ENCODE data around the gene ZCCHC4.
"Not testable (repeated sequence)": the region's sequence is repeated elsewhere in the genome, so short reads cannot be mapped to it uniquely, and the experiment has no call there.

ZCCHC4 gene

DNA sequence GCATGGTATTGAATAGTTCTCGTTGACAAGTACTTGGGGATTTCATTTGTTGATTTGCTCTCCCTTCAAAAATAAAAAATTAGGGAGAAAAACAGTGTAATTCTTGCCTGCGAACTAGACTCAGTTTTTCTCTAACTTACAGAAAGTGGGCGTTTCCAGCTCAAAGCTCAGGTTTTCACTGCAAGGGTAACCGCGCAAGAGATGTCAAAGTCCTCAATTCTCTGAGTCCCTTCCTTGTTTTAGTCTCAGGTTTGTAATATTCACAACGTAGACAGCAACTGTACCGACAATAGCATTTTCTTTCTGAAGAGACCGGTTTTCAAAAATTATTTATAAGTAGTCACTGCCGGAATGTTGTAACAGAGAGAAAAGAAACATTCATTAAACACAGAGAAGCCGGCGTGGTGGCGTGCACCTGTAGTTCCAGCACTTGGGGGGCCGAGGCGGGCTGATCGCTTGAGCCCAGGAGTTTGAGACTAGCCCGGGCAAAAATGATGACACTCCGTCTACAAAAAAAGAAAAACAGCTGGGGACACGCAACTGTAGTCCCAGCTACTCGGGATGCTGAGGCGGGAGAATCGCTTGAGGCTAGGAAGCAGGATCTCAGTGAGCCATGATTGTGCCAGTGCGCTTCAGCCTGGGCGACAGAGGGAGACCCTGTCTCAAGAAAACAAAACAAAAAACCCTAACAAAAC, 774 bp downstream of the ZCCHC4 start:
- no peak for TF ChIP-seq CTCF (IDR thresholded peaks at IDR 0.05; ENCODE audit: insufficient read depth, low read depth, low read length, missing control alignments)
- peak overlapping the region; percentile 96 for H3K4me3 ChIP-seq (ENCODE audit: low read length)
- peak; percentile 9 for DNase-seq (ENCODE audit: low read depth)

- DNase-seq (ENCODE audit: low read depth) = peak; percentile 27
- TF ChIP-seq CTCF (IDR thresholded peaks at IDR 0.05; ENCODE audit: insufficient read depth, low read depth, low read length, missing control alignments) = no peak
- H3K4me3 ChIP-seq (ENCODE audit: low read length) = no peak overlapping the region
Observed at GRCh38 chr4:25320336-25320735, 7.8 kb downstream of the ZCCHC4 start.

- no peak overlapping the region for H3K4me3 ChIP-seq (ENCODE audit: low read length)
- TF ChIP-seq CTCF (IDR thresholded peaks at IDR 0.05; ENCODE audit: insufficient read depth, low read depth, low read length, missing control alignments) = no peak
- DNase-seq (ENCODE audit: low read depth) = peak; percentile 91
Observed at GRCh38 chr4:25320773-25321172, 8.2 kb downstream of the ZCCHC4 start.

DNA sequence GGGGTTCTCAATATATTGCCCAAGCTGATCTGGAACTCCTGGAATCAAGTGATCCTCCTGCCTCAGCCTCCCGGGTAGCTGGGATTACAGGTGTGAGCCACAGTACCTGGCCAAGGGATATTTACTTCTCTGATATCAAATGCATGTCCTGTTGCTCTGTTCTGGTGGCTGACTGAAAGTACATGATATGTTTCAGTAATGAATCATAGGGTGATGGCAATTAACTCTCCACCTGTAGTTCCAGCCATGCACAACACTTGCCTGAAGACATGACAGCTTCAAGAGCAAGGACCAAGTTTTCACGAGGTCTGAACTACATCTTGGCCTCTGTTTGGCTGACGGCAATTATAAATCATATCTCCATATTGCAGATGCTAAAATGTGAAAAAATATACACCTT, 9.1 kb downstream of the ZCCHC4 start:
- no peak overlapping the region for H3K4me3 ChIP-seq (ENCODE audit: low read length)
- DNase-seq (ENCODE audit: low read depth) = peak; percentile 55
- no peak for TF ChIP-seq CTCF (IDR thresholded peaks at IDR 0.05; ENCODE audit: insufficient read depth, low read depth, low read length, missing control alignments)

DNA sequence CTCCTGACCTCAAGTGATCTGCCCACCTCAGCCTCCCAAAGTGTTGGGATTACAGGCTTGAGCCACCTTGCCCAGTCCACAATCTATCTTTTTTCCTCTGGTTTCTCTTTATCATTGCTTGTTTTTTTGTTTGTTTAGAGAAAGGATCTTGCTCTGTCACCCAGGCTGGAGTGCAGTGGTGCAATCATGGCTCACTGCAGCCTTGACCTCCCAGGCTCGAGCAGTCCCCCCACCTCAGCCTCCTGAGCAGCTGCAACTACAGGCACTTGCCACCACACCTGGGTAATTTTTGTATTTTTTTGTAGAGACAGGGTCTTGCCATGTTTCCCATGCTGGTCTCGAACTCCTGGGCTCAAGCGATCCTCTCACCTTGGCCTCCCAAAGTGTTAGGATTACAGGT, 15.9 kb downstream of the ZCCHC4 start:
- H3K4me3 ChIP-seq (ENCODE audit: low read length); DNase-seq (ENCODE audit: low read depth): not testable (repeated sequence)

- H3K4me3 ChIP-seq (ENCODE audit: low read length) = no peak overlapping the region
- TF ChIP-seq CTCF (IDR thresholded peaks at IDR 0.05; ENCODE audit: insufficient read depth, low read depth, low read length, missing control alignments) = no peak
- no peak for DNase-seq (ENCODE audit: low read depth)
Observed at GRCh38 chr4:25330335-25330734, 17.8 kb downstream of the ZCCHC4 start.

GRCh38 chr4:25330905-25331808, 18.6 kb downstream of the ZCCHC4 start:
- no peak overlapping the region for H3K4me3 ChIP-seq (ENCODE audit: low read length)
- TF ChIP-seq CTCF (IDR thresholded peaks at IDR 0.05; ENCODE audit: insufficient read depth, low read depth, low read length, missing control alignments) = no peak
- no peak for DNase-seq (ENCODE audit: low read depth)
